Mammary microvascular endothelial cell (primary cell): ENCODE results near the gene GDPD3. TPM values are rescaled to one million over a fixed set of nuclear protein-coding genes. Genes with fewer than 3 reads are reported as not detected.

Experiments
- total RNA-seq: library from RNA; depleted of rRNA; stranded (reverse); fragments of >200 nt; gene quantifications from 2 replicates; pipeline ENCODE4 v1.2.3, GENCODE V29; 2015

Gene GDPD3, protein sequence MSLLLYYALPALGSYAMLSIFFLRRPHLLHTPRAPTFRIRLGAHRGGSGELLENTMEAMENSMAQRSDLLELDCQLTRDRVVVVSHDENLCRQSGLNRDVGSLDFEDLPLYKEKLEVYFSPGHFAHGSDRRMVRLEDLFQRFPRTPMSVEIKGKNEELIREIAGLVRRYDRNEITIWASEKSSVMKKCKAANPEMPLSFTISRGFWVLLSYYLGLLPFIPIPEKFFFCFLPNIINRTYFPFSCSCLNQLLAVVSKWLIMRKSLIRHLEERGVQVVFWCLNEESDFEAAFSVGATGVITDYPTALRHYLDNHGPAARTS
- 0.49 and 0.80 TPM in 2 replicates for total RNA-seq

DNA sequence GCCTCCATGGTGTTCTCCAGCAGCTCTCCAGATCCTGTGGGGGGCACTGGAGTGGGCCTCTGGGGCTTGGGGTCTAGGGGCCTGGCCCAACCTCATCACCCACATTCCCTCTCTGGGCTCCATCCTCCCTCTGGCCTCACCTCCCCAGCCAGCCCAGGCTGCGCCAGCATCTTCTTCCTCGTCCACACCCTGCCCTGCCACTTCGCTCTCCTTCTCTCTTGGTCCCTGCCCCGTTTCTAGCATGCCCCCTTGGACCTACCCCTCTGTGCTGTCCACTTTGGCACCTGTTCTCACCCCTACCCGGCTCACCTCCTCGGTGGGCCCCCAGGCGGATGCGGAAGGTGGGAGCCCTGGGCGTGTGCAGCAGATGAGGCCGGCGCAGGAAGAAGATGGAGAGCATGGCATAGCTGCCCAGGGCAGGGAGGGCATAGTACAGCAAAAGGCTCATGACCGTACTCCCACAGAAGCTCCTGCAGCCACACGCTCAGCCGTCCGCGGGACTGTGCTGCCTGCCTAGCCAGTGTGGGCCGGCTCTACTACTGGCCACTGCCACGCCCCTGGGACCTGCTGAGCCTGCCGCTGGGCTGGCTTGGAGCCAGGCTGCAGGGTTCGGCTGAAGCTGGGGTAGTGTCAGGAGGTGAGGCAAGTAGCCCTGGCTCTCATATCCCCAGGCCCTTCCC is at the start of gene GDPD3:
GDPD3 (minus strand) TSS at position 507 of the 680 bp plus-strand sequence; CDS start at position 448, 59 bp downstream.

DNA sequence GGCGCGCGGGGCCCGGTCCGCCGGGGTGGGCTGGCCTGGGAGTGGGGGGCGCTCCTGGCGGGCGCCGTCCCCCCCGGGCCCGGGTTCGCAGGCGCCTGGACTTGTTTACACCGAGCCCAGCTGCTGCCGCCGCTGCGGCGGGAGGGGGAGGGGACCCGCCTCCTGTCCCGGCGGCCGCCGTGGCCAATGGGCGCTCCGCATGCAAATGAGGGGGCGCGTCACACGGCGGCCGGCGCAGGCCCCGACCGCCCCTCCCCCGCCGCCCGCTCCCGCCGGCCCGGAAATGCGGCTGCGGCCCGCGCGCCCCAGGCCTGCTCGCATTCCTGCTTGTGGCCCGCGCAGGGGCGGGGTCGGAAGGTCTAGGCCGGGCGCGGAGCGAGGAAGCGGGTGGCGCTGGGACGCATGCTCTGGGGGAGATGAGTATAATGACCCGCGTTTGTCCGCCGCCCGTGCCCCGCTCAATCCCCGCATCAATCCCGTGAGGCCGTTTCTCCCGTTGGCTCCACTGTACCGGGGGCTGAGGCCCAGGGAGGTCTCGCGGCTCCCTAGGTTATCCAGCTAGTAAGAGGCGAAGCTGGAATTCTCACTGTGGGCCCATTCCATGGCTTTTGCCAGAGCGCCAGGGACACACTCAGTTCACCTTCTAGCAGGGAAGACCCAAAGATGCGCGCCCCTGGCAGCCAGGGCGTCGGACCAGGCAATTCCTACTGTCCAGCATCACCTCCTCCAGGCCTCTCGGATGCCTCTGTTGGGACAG is 17.1 kb downstream of the GDPD3 start, which contains the start of gene YPEL3:
YPEL3 (minus strand) TSS at position 109 of the 757 bp plus-strand sequence. CDS start 731 bp downstream, outside the sequence.

DNA sequence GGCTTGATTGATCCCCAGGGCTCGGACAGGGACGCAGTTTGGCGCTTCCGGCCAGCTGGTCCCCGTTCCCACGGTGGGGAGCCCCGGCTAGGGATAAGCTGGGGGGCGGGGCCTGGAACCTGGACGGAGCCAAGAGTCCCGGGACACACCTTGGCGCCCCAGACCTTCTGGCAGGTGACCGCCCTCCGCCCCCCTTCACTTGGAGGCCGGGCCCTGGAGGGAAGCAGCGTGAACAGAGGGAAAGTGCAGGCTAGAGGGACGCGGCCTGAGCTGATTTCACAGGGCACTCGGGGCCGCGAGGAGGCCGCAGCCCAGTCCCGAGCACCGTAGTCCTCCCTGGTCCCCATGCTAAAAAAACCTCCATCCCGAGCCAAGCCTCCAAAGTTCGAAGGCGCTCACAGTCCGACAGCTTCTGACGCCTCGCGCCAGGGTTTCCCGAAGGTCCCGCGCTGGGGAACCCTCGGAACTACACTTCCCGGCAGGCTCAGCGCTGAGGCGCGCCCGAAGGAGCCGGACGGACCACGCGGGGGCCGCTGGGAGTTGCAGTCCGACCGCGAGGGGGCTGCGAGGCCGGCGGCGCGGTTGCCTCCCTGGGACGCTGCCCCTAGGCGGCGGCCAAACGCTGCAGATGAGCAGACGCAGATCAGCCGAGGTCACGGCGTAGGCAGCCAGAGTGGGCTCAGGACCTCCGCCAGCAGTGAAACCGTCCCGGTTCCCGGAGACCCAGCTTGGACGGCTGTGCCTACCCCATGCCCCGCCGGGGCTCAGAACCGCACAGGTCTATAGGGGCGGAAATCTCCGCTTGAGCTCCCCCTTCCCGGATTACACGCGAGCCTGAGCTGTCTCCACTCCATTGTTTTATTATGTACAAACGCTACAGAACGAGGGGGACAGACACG is 21.6 kb downstream of the GDPD3 start, which contains the start of gene TBX6:
TBX6 (minus strand) TSS at position 451 of the 899 bp plus-strand sequence. CDS start 731 bp downstream, outside the sequence.

DNA sequence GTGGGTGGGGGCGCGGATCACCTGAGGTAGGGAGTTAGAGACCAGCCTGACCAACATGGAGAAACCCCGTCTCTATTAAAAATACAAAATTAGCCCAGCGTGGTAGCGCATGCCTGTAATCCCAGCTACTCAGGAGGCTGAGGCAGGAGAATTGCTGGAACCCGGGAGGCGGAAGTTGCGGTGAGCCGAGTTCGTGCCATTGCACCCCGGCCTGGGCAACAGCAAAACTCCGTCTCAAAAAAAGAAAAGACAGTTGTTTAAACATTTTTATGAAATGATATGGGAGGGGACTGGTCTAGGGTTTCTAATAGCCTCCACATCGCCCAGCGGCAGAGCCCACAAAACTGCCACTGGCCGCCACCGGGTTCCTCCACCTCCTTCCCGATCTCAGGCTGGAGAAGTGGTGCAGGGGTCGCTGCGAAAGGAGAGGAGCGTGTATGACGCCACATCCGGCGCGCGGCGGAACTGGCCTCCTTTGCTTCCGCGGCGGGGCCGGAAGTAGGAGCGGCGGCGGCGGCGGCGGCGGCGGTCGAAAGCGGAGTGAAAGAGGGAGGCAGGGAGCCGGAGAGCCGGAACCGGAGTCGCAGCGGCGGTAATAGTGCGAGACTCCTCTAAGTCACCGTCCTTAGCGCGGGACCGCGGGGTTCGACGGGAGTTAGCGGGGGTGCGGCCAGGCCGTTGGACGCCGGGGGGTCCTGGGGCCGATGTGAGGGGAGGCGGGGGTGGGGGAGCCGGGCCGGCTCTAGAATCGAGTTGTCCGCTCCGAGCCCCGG is 37.6 kb downstream of the GDPD3 start, which contains the start of gene PPP4C:
PPP4C (plus strand) TSS at position 492 of the 773 bp plus-strand sequence. CDS start 384 bp downstream, outside the sequence.

DNA sequence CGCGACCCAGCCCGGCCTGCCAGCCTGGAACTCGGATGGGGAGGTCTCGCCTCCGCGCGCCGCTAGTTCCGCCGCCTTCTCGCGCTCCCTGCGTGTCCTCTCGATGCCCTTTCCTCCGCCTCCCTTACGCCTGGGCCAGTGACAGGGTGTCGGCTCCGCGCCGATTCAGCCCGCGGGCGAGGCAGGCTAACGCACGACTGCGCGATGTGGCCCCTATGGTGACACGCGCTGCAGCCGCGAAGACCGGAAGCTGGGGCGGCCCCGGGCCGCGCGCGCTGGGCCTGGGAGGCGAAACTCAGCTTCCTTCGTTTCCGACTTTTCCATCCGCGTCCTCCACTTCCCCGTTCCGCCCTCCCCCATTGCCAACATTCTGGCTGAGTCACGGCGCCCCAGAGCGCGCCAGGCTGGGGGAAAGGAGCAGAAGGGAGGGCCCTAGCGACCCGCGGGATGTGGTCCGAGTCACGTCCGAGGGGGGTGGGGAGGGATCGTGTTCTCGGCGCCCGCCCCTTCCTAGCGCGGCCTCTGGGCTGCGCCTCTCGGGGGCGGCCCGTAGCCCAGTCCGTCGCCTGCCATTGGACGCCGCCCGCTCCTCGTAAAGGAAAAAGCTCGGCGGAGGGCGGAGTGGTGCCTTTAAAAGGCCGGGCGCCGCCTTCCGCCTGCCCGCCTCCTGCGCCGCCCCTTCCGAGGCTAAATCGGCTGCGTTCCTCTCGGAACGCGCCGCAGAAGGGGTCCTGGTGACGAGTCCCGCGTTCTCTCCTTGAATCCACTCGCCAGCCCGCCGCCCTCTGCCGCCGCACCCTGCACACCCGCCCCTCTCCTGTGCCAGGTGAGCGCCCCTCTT is 48.0 kb downstream of the GDPD3 start, which contains the start of gene ALDOA:
ALDOA (plus strand) TSS at position 659 of the 841 bp plus-strand sequence. CDS start 1,138 bp downstream, outside the sequence.

Other genes starting within 250 kb of the GDPD3 start
- 0.27 and 0.74 TPM in 2 replicates for gene SEZ6L2, start 214.0 kb downstream of the GDPD3 start, total RNA-seq
- gene ASPHD1, start 213.0 kb downstream of the GDPD3 start, total RNA-seq = 0.07 and 0.34 TPM in 2 replicates
- gene KCTD13, start 187.3 kb downstream of the GDPD3 start, total RNA-seq = 6.9 and 10.1 TPM in 2 replicates
- 145 and 159 TPM in 2 replicates for gene TMEM219, start 151.5 kb downstream of the GDPD3 start, total RNA-seq
- gene TAOK2, start 139.7 kb downstream of the GDPD3 start, total RNA-seq = 72.7 and 73.7 TPM in 2 replicates
- 12.1 and 19.0 TPM in 2 replicates for gene HIRIP3, start 117.9 kb downstream of the GDPD3 start, total RNA-seq
- gene INO80E, start 117.3 kb downstream of the GDPD3 start, total RNA-seq = 86.9 and 128 TPM in 2 replicates
- 0.39 TPM in 1 of 2 replicates, not detected in the other for gene DOC2A, start 102.5 kb downstream of the GDPD3 start, total RNA-seq
- not detected in 2 replicates for gene C16orf92, start 90.3 kb downstream of the GDPD3 start, total RNA-seq
- gene TLCD3B, start 82.3 kb downstream of the GDPD3 start, total RNA-seq = 0.34 TPM in 1 of 2 replicates, not detected in the other
- 1,206 and 1,287 TPM in 2 replicates for gene ALDOA, start 47.8 kb downstream of the GDPD3 start, total RNA-seq
- 120 and 147 TPM in 2 replicates for gene PPP4C, start 37.5 kb downstream of the GDPD3 start, total RNA-seq
- 0.10 TPM in 1 of 2 replicates, not detected in the other for gene TBX6, start 21.6 kb downstream of the GDPD3 start, total RNA-seq
- 17.7 and 21.3 TPM in 2 replicates for gene YPEL3, start 17.3 kb downstream of the GDPD3 start, total RNA-seq
- 127 and 147 TPM in 2 replicates for gene MAPK3, start 9.7 kb upstream of the GDPD3 start, total RNA-seq
- 4.5 and 7.1 TPM in 2 replicates for gene CORO1A, start 70.1 kb upstream of the GDPD3 start, total RNA-seq
- gene BOLA2B, start 80.1 kb upstream of the GDPD3 start, total RNA-seq = 512 and 763 TPM in 2 replicates
- 31.9 and 47.6 TPM in 2 replicates for gene SLX1A, start 80.3 kb upstream of the GDPD3 start, total RNA-seq
- 9.0 and 26.8 TPM in 2 replicates for gene SULT1A3, start 85.7 kb upstream of the GDPD3 start, total RNA-seq
- 0.10 and 0.27 TPM in 2 replicates for gene NPIPB13, start 134.9 kb upstream of the GDPD3 start, total RNA-seq
- 66.4 and 71.7 TPM in 2 replicates for gene CD2BP2, start 241.8 kb upstream of the GDPD3 start, total RNA-seq